HG03457 (cell line): ENCODE measurements around the gene RAB11B.
A peak's percentile ranks its signal among the peaks of the same experiment; 100 is the strongest.
"Not testable (repeated sequence)": the region's sequence is repeated elsewhere in the genome, so short reads cannot be mapped to it uniquely, and the experiment has no call there.

Source experiments
- ATAC-seq: cut with Tn5 transposase; IDR thresholded peaks from one replicate; pipeline ENCODE4 v1.9.1; 2021; ENCODE audit warnings: moderate number of reproducible peaks; ENCODE audit not compliant: unreplicated experiment

Gene RAB11B

GRCh38 chr19:8370176-8371010, 19.8 kb upstream of the RAB11B start:
- no peak for ATAC-seq

- no peak for ATAC-seq
Observed at GRCh38 chr19:8371011-8371804, 19.0 kb upstream of the RAB11B start.

- no peak for ATAC-seq
Observed at GRCh38 chr19:8373867-8374813, 16.0 kb upstream of the RAB11B start.

- not testable (repeated sequence) for ATAC-seq
Observed at GRCh38 chr19:8375766-8376165, 14.4 kb upstream of the RAB11B start.

- ATAC-seq = not testable (repeated sequence)
Observed at GRCh38 chr19:8376373-8376974, 13.7 kb upstream of the RAB11B start.

- no peak for ATAC-seq
Observed at GRCh38 chr19:8377598-8377997, 12.6 kb upstream of the RAB11B start.

GRCh38 chr19:8379156-8379891, 10.8 kb upstream of the RAB11B start:
- not testable (repeated sequence) for ATAC-seq

GRCh38 chr19:8384569-8384968, 5.6 kb upstream of the RAB11B start:
- not testable (repeated sequence) for ATAC-seq

- ATAC-seq = not testable (repeated sequence)
Observed at GRCh38 chr19:8385103-8385502, 5.1 kb upstream of the RAB11B start.

GRCh38 chr19:8385566-8385965, 4.6 kb upstream of the RAB11B start:
- ATAC-seq = not testable (repeated sequence)

- not testable (repeated sequence) for ATAC-seq
Observed at GRCh38 chr19:8386419-8386818, 3.7 kb upstream of the RAB11B start.

GRCh38 chr19:8386990-8387389, 3.2 kb upstream of the RAB11B start:
- no peak for ATAC-seq

GRCh38 chr19:8387688-8388611, 2.2 kb upstream of the RAB11B start:
- ATAC-seq = no peak

- no peak for ATAC-seq
Observed at GRCh38 chr19:8388612-8388958, 1.6 kb upstream of the RAB11B start.

GRCh38 chr19:8390617-8390981, 439 bp downstream of the RAB11B start:
- peak; percentile 26 for ATAC-seq

GRCh38 chr19:8391198-8392016, 1.2 kb downstream of the RAB11B start:
- ATAC-seq = no peak

- ATAC-seq = no peak
Observed at GRCh38 chr19:8392017-8392591, 1.9 kb downstream of the RAB11B start.
